ENCODE measurements around the gene FBRS. TPM values are rescaled to one million over a fixed set of nuclear protein-coding genes. Genes with fewer than 3 reads are reported as not detected.

The FBRS gene
- total and polyA plus RNA-seq, 2 of the 8 experiments (the other 6 are each of a cell fraction or from before 2014, with no cell fraction given) = 2.4 to 13.9 TPM

- Histone ChIP-seq H3K27me3 (replicated peaks in 1 of 4; ENCODE audit: control insufficient read depth in 3 of 4, extremely low read depth in 1 of 4, insufficient read depth in 3 of 4, low read length in 3 of 4) (peaks cover 39 to 88% (median 67%) of the 10 kb centered on the region in 4 experiments), H3K4me1 (replicated peaks in 1 of 4; ENCODE audit: control insufficient read depth in 3 of 4, insufficient read depth in 4 of 4, low read length in 3 of 4) (no peaks in the 10 kb centered on the region), H3K18ac (ENCODE audit: extremely low read depth, low read length) (no peak overlapping the region), H2BK120ac (replicated peaks; ENCODE audit: low read depth, low read length) (no peak overlapping the region), H3K27ac (ENCODE audit: low read depth, low read length) (no peak overlapping the region), H2AK5ac (ENCODE audit: low read depth, low read length) (no peak overlapping the region), H4K20me1 (replicated peaks in 1 of 2; ENCODE audit: control insufficient read depth in 1 of 2, insufficient read depth in 2 of 2, low read length in 2 of 2) (peaks cover 12 to 45% of the 10 kb centered on the region in 2 experiments), H2AFZ (ENCODE audit: low read length) (no peak overlapping the region), H2BK5ac (ENCODE audit: low read depth, low read length) (no peak overlapping the region), H3K9me3 (ENCODE audit: insufficient read depth in 2 of 2, low read depth in 1 of 2, low read length in 1 of 2) (no peaks in the 10 kb centered on the region), H3K79me2 (ENCODE audit: control insufficient read depth in 1 of 2, insufficient read depth in 2 of 2, low read length in 2 of 2) (no peaks in the 10 kb centered on the region), H3K56ac (replicated peaks; ENCODE audit: insufficient read length, low read depth, low read length) (no peak overlapping the region), H3K36me3 (ENCODE audit: control insufficient read depth in 2 of 4, insufficient read depth in 4 of 4, low read length in 3 of 4) (peaks cover 0 to 16% (median 1%) of the 10 kb centered on the region in 4 experiments; a peak in 4 of 8 replicates), H4K91ac (replicated peaks; ENCODE audit: insufficient read length, low read length) (no peak overlapping the region), H3K4me3 (ENCODE audit: extremely low read depth in 1 of 4, insufficient read depth in 2 of 4, low read depth in 3 of 4, low read length in 4 of 4) (no peak overlapping the region), H2BK20ac (ENCODE audit: low read length) (no peak overlapping the region), H3K9ac (replicated peaks in 1 of 4; ENCODE audit: extremely low read depth in 1 of 4, low read depth in 3 of 4, low read length in 3 of 4) (no peak overlapping the region), H4K8ac (ENCODE audit: extremely low read depth, insufficient read depth, low read length) (no peak overlapping the region; the same call in 1 of the 2 replicates), H3K4me2 (ENCODE audit: insufficient read depth in 1 of 2, low read depth in 2 of 2, low read length in 2 of 2) (no peak overlapping the region), H3K79me1 (ENCODE audit: low read depth, low read length) (no peaks in the 10 kb centered on the region), H3K14ac (ENCODE audit: insufficient read length) (no peak overlapping the region), H3K23ac (ENCODE audit: insufficient read length) (no peak overlapping the region), H2BK12ac (ENCODE audit: low read depth, low read length) (no peak overlapping the region), H3K23me2 (ENCODE audit: low read depth, low read length) (no peaks in the 10 kb centered on the region), H2BK15ac (ENCODE audit: low read length) (no peak overlapping the region), H3K4ac (replicated peaks; ENCODE audit: insufficient read length, low read depth, low read length) (no peak overlapping the region), H4K5ac (ENCODE audit: insufficient read length, low read depth, low read length) (no peak overlapping the region)
- DNase-seq (ENCODE audit: low read depth in 1 of 2, low spot score in 2 of 2) (no peak), FAIRE-seq (no peak)
- 94% methylated on average over 6 of the region's 12 CpGs; no CpG with 5 or more reads in 1 of the 2 experiments for WGBS, 2 experiments (ENCODE audit: extremely low coverage in 1 of 2, insufficient coverage in 1 of 2, insufficient read length in 1 of 2, insufficient replicate concordance in 2 of 2, low coverage in 1 of 2, low lambda C conversion rate in 2 of 2, missing lambda C conversion rate in 1 of 2)
- TF ChIP-seq SRF (IDR thresholded peaks at IDR 0.05; ENCODE audit: low read depth, low read length) = no peak
- TF ChIP-seq, protein P1, sequence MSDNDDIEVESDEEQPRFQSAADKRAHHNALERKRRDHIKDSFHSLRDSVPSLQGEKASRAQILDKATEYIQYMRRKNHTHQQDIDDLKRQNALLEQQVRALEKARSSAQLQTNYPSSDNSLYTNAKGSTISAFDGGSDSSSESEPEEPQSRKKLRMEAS (IDR thresholded peaks at IDR 0.05) = no peak
- TF ChIP-seq POLR2AphosphoS5 (IDR thresholded peaks at IDR 0.05; ENCODE audit: low read depth, low read length) = no peak
- no peak for TF ChIP-seq ASH2L (IDR thresholded peaks at IDR 0.05; ENCODE audit: low read length)
- TF ChIP-seq PHF8 (conservative IDR thresholded peaks at IDR 0.05; ENCODE audit: low read depth, low read length) = no peak
- TF ChIP-seq NANOG (IDR thresholded peaks at IDR 0.05; ENCODE audit: insufficient read depth, low read depth, low read length, poor library complexity, severe bottlenecking) = no peak
- no peak for TF ChIP-seq CREB1 (IDR thresholded peaks at IDR 0.05)
- no peak for TF ChIP-seq RBBP5 (IDR thresholded peaks at IDR 0.05; ENCODE audit: borderline replicate concordance, low read depth, low read length)
- TF ChIP-seq, protein P2, sequence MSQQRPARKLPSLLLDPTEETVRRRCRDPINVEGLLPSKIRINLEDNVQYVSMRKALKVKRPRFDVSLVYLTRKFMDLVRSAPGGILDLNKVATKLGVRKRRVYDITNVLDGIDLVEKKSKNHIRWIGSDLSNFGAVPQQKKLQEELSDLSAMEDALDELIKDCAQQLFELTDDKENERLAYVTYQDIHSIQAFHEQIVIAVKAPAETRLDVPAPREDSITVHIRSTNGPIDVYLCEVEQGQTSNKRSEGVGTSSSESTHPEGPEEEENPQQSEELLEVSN (IDR thresholded peaks at IDR 0.05) = no peak
- TF ChIP-seq MAFK (IDR thresholded peaks at IDR 0.05; ENCODE audit: low read depth, low read length) = no peak
- no peak for TF ChIP-seq KDM4A (IDR thresholded peaks at IDR 0.05; ENCODE audit: low read depth, low read length, severe bottlenecking)
- no peak for TF ChIP-seq BRCA1 (IDR thresholded peaks at IDR 0.05; ENCODE audit: low read depth, low read length)
- TF ChIP-seq SIRT6 (IDR thresholded peaks at IDR 0.05; ENCODE audit: low read length) = no peak
- no peak for TF ChIP-seq TCF12 (IDR thresholded peaks at IDR 0.05; ENCODE audit: low read depth, low read length)
- TF ChIP-seq EGR1 (IDR thresholded peaks at IDR 0.05; ENCODE audit: borderline replicate concordance, low read depth, low read length) = no peak
- CTCF ChIA-PET (ENCODE audit: partially characterized antibody) = interaction anchor here (0.5 to 2.5 kb wide), 5 partner anchors 9 to 38 kb away, joined by 3 to 9 read pairs (median 3); no protein-coding TSS in a partner anchor
- POLR2A ChIA-PET (ENCODE audit: partially characterized antibody) = interaction anchor here (1.5 to 1.8 kb wide), 2 partner anchors 9 to 10 kb away, joined by 4 to 5 read pairs; no protein-coding TSS in a partner anchor
Measured at GRCh38 chr16:30668393-30668792, 10.2 kb downstream of the FBRS start.
